IMR-90 (cell line): ENCODE measurements around the gene CCDC18. TPM values are rescaled to one million over a fixed set of nuclear protein-coding genes. Genes with fewer than 3 reads are reported as not detected.

Experiments
- ATAC-seq: fragments of 200-7000 bp; cut with Tn5 transposase; 2 replicates; pipeline ENCODE4 v1.9.1; 2020; ENCODE audit warnings: low read depth, mild to moderate bottlenecking, moderate library complexity
- BruUV-seq: library from RNA; stranded (reverse); fragments of 400-500 nt; replicated peaks from 2 replicates; lab custom pipeline; 2021; lab: Mats Ljungman, UMichigan
- CTCF ChIA-PET: fragments of 300-600 bp; formaldehyde crosslinking; extraction: SDS; loops from one replicate; lab custom pipeline; 2021; ENCODE audit warnings: antibody characterized with exemption; lab: Yijun Ruan, JAX
- POLR2A ChIA-PET: fragments of 300-600 bp; sonication (Branson Sonifier 250); formaldehyde crosslinking; loops from one replicate; lab custom pipeline; 2022; ENCODE audit warnings: antibody characterized with exemption; ENCODE audit not compliant: unreplicated experiment; lab: Charles Lee
- DNase-seq: peaks from one replicate; pipeline ENCODE4 v3.0.0; 2013
- H2AFZ ChIP-seq: replicated peaks from 2 replicates; pipeline ENCODE3; 2013; ENCODE audit warnings: low read length, mild to moderate bottlenecking; ENCODE audit not compliant: poor library complexity
- H2AK5ac ChIP-seq: 2 replicates; pipeline ENCODE4 v1.6.1; 2013; ENCODE audit warnings: low read depth, low read length, inconsistent platforms
- H2AK9ac ChIP-seq: replicated peaks from 2 replicates; pipeline ENCODE3; 2013; ENCODE audit warnings: mild to moderate bottlenecking, low read depth, low read length, moderate library complexity; ENCODE audit not compliant: poor library complexity
- H2BK120ac ChIP-seq: 2 replicates; pipeline ENCODE4 v1.6.1; 2013; ENCODE audit warnings: low read depth, low read length, inconsistent platforms
- H2BK15ac ChIP-seq: 3 replicates; pipeline ENCODE4 v1.6.1; 2013; ENCODE audit warnings: low read depth, low read length, inconsistent platforms
- H2BK20ac ChIP-seq: 2 replicates; pipeline ENCODE4 v1.6.1; 2013; ENCODE audit warnings: low read depth, mild to moderate bottlenecking, inconsistent platforms, low read length, moderate library complexity
- H2BK5ac ChIP-seq: 2 replicates; pipeline ENCODE4 v1.6.1; 2013; ENCODE audit warnings: mild to moderate bottlenecking, low read depth, low read length, inconsistent platforms; ENCODE audit not compliant: poor library complexity, severe bottlenecking
- H3K14ac ChIP-seq: replicated peaks from 2 replicates; pipeline ENCODE4 v1.6.1; 2013; ENCODE audit warnings: low read depth, low read length, inconsistent platforms
- H3K18ac ChIP-seq: 2 replicates; pipeline ENCODE4 v1.6.1; 2013; ENCODE audit warnings: low read depth, low read length, control low read depth
- H3K23ac ChIP-seq: 2 replicates; pipeline ENCODE4 v1.6.1; 2013; ENCODE audit warnings: low read depth, low read length, inconsistent platforms
- H3K27ac ChIP-seq: 2 replicates; pipeline ENCODE4 v1.5.1; 2013; ENCODE audit warnings: mild to moderate bottlenecking, control low read depth, low read length; ENCODE audit not compliant: insufficient read depth
- H3K27me3 ChIP-seq: 2 replicates; pipeline ENCODE4 v1.6.1; 2013; ENCODE audit warnings: low read length; ENCODE audit not compliant: control insufficient read depth, insufficient read depth
- H3K36me3 ChIP-seq: 2 replicates; pipeline ENCODE4 v1.6.1; 2013; ENCODE audit warnings: low read length, mixed read lengths; ENCODE audit not compliant: control insufficient read depth, insufficient read depth
- H3K4ac ChIP-seq: 2 replicates; pipeline ENCODE4 v1.6.1; 2013; ENCODE audit warnings: low read depth, low read length, inconsistent platforms
- H3K4me1 ChIP-seq: 2 replicates; pipeline ENCODE4 v1.6.1; 2013; ENCODE audit warnings: low read length, mixed read lengths; ENCODE audit not compliant: control insufficient read depth, insufficient read depth
- H3K4me2 ChIP-seq: 2 replicates; pipeline ENCODE4 v1.6.1; 2013; ENCODE audit warnings: low read depth, mild to moderate bottlenecking, control low read depth, low read length, moderate library complexity
- H3K4me3 ChIP-seq: 2 replicates; pipeline ENCODE4 v1.5.1; 2013; ENCODE audit warnings: low read depth, mild to moderate bottlenecking, control low read depth, low read length, moderate library complexity; ENCODE audit not compliant: insufficient read depth
- H3K56ac ChIP-seq: 2 replicates; pipeline ENCODE4 v1.6.1; 2013; ENCODE audit warnings: low read length, inconsistent platforms; ENCODE audit not compliant: insufficient read depth; ENCODE audit errors: extremely low read depth
- H3K79me1 ChIP-seq, 2 experiments: 2 replicates each; pipeline ENCODE4 v1.6.1; 2013; ENCODE audit warnings: low read length in 2 of 2, inconsistent platforms in 1 of 2, low read depth in 1 of 2
- H3K9ac ChIP-seq: 2 replicates; pipeline ENCODE4 v1.6.1; 2013; ENCODE audit warnings: low read depth, low read length, control low read depth
- H3K9me1 ChIP-seq: 2 replicates; pipeline ENCODE4 v1.6.1; 2013; ENCODE audit warnings: low read length, inconsistent platforms; ENCODE audit not compliant: insufficient read depth
- H3K9me3 ChIP-seq: 2 replicates; pipeline ENCODE4 v1.6.1; 2013; ENCODE audit warnings: low read length; ENCODE audit not compliant: control insufficient read depth, insufficient read depth
- H4K20me1 ChIP-seq: 2 replicates; pipeline ENCODE4 v1.6.1; 2013; ENCODE audit warnings: low read length, inconsistent platforms; ENCODE audit not compliant: insufficient read depth
- H4K5ac ChIP-seq: 2 replicates; pipeline ENCODE4 v1.6.1; 2013; ENCODE audit warnings: mild to moderate bottlenecking, low read depth, low read length, control low read depth
- H4K8ac ChIP-seq, 2 experiments: 2 replicates each; pipeline ENCODE4 v1.6.1; 2013; ENCODE audit warnings: low read depth in 2 of 2, low read length in 2 of 2, control low read depth in 1 of 2, inconsistent platforms in 1 of 2
- H4K91ac ChIP-seq: 2 replicates; pipeline ENCODE4 v1.6.1; 2013; ENCODE audit warnings: low read depth, low read length, inconsistent platforms; ENCODE audit not compliant: insufficient read depth
- BHLHE40 ChIP-seq: fragments of 150-350 bp; IDR thresholded peaks from 2 replicates; pipeline ENCODE4 v1.6.1; 2016; ENCODE audit warnings: mild to moderate bottlenecking, low read depth, low read length
- CEBPB ChIP-seq: IDR thresholded peaks from 2 replicates; pipeline ENCODE4 v1.6.1; 2012; ENCODE audit warnings: low read depth, low read length, improper control_type of control experiment
- MAFK ChIP-seq: IDR thresholded peaks from 2 replicates; pipeline ENCODE4 v1.6.1; 2012; ENCODE audit warnings: low read depth, low read length, improper control_type of control experiment
- SMC3 ChIP-seq: fragments of 150-350 bp; IDR thresholded peaks from 2 replicates; pipeline ENCODE4 v1.6.1; 2016; ENCODE audit warnings: low read depth, mild to moderate bottlenecking, antibody characterized with exemption, low read length, moderate library complexity
- dilution Hi-C: fragments of 300-500 bp; cut with HindIII; formaldehyde crosslinking; loops from one replicate; pipeline ENCODE4 v1.14.3; 2018; ENCODE audit warnings: low sequenced_read_pairs; ENCODE audit not compliant: unreplicated experiment
- in situ Hi-C: fragments of 300-500 bp; cut with MboI; formaldehyde crosslinking; loops from 3 replicates; pipeline ENCODE4 v1.14.3; 2019; ENCODE audit warnings: low sequenced_read_pairs, inconsistent platforms, mixed read lengths
- intact Hi-C: fragments of 100-400 bp; cut with micrococcal nuclease; formaldehyde crosslinking; loops from 2 replicates; pipeline ENCODE4 v1.10.0; 2022
- polyA plus RNA-seq, 3 experiments: library from polyadenylated mRNA; depleted of rRNA; stranded (reverse); fragments of >200 nt; gene quantifications; 2 replicates each; pipeline ENCODE4 v1.2.3, GENCODE V29; 2012; ENCODE audit warnings: low replicate concordance in 1 of 3
- total RNA-seq: library from RNA; depleted of rRNA; stranded (reverse); fragments of >200 nt; gene quantifications from 2 replicates; pipeline ENCODE4 v1.2.3, GENCODE V29; 2012

Gene CCDC18
- total and polyA plus RNA-seq, 2 of the 4 experiments (the other 2 are of a cell fraction), result 5.5 to 7.3 TPM

DNA sequence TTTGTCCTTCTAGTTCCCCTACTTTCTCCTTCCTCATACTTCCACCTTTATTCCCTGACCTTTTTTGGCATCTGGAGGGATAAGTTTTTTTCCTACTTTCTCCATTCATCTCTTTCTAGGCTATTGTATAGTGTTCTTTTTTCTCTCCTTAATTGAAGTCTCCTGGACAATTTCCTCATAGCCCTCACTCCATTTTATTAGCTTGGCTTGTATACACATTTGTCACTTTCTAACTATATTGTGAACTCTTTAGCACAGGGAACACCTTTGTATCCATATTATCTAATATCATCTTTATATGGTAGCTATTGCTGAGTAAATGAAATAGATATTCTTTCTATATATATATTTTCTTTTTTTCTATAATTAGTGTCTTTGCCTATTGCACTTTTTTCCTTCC lies 47.9 kb upstream of the CCDC18 start:
- H2BK120ac ChIP-seq, result no peak overlapping the region
- no peak overlapping the region for H2BK15ac ChIP-seq
- no peaks in the 10 kb centered on the region for H3K4me1 ChIP-seq
- DNase-seq, result no peak
- ATAC-seq, result no peak
- ChIA-PET CTCF (interaction anchor here (0.9 to 1.5 kb wide), 2 partner anchors 15 to 17 kb away, joined by 3 to 4 read pairs; no protein-coding TSS in a partner anchor), POLR2A (no interaction called here)
- H2BK5ac ChIP-seq, result no peak overlapping the region
- no TSS peak for BruUV-seq
- H3K4me3 ChIP-seq, result no peak overlapping the region
- H2AK9ac ChIP-seq, result no peak overlapping the region
- dilution Hi-C loops (no loop called here), intact Hi-C loops (loop anchor here (5.0 kb wide), 1 partner anchor 45 kb away; no protein-coding TSS in a partner anchor), in situ Hi-C loops (no loop called here)
- H4K91ac ChIP-seq, result no peak overlapping the region
- 0 out of 2 replicates have a peak, but pooled peaks cover 4% of the 10 kb centered on the region for H3K9me1 ChIP-seq
- no peak overlapping the region for H4K8ac ChIP-seq
- TF ChIP-seq MAFK (no peak), BHLHE40 (no peak), CEBPB (no peak), SMC3 (no peak)
- H3K4me2 ChIP-seq, result no peak overlapping the region
- no peak overlapping the region for H3K4ac ChIP-seq
- peaks cover 10% of the 10 kb centered on the region for H3K36me3 ChIP-seq
- peaks cover 0 to 20% of the 10 kb centered on the region in 2 experiments; a peak in 2 of 4 replicates for H3K79me1 ChIP-seq
- no peaks in the 10 kb centered on the region for H3K27me3 ChIP-seq
- no peak overlapping the region for H3K23ac ChIP-seq
- H3K56ac ChIP-seq, result no peak overlapping the region
- H4K5ac ChIP-seq, result no peak overlapping the region
- H3K18ac ChIP-seq, result no peak overlapping the region
- no peak overlapping the region for H3K14ac ChIP-seq
- H2AFZ ChIP-seq, result no peak overlapping the region
- no peak overlapping the region for H3K27ac ChIP-seq
- H3K9ac ChIP-seq, result no peak overlapping the region
- H2AK5ac ChIP-seq, result no peak overlapping the region
- no peaks in the 10 kb centered on the region for H4K20me1 ChIP-seq
- H3K9me3 ChIP-seq, result no peaks in the 10 kb centered on the region
- no peak overlapping the region for H2BK20ac ChIP-seq
